SK-N-SH treated with all-trans-retinoic acid at 6 μM for 48 hours (cell line): ENCODE measurements around the gene RPS16.

Experiments used
- ATAC-seq: fragments of 200-7000 bp; cut with Tn5 transposase; 3 replicates; pipeline ENCODE4 v1.9.1; 2020; ENCODE audit warnings: mild to moderate bottlenecking, moderate library complexity
- ARNTL ChIP-seq: fragments of 450-650 bp; formaldehyde crosslinking; IDR thresholded peaks from 2 replicates; pipeline ENCODE4 v1.5.0; 2020; ENCODE audit warnings: low read depth, mild to moderate bottlenecking, moderate library complexity, borderline replicate concordance
- BACH2 ChIP-seq: fragments of 250-450 bp; sonication (Bioruptor Pico); IDR thresholded peaks from 2 replicates; pipeline ENCODE4 v1.9.0; 2021; ENCODE audit warnings: mild to moderate bottlenecking, borderline replicate concordance
- CREB5 ChIP-seq: fragments of 250-450 bp; sonication (Bioruptor Pico); IDR thresholded peaks from 2 replicates; pipeline ENCODE4 v1.5.1; 2020; ENCODE audit warnings: low read depth, mild to moderate bottlenecking, moderate library complexity
- CSDC2 ChIP-seq: fragments of 250-450 bp; sonication (Bioruptor Pico); IDR thresholded peaks from 2 replicates; pipeline ENCODE4 v1.5.0; 2020; ENCODE audit warnings: mild to moderate bottlenecking, moderate library complexity
- CSRNP3 ChIP-seq: fragments of 250-450 bp; sonication (Bioruptor Pico); IDR thresholded peaks from 2 replicates; pipeline ENCODE4 v1.5.1; 2021; ENCODE audit warnings: mild to moderate bottlenecking, moderate library complexity
- ESRRG ChIP-seq: fragments of 250-450 bp; sonication (Bioruptor Pico); IDR thresholded peaks from 2 replicates; pipeline ENCODE4 v1.6.1; 2021; ENCODE audit warnings: mild to moderate bottlenecking
- GLIS3 ChIP-seq: fragments of 250-450 bp; sonication (Bioruptor Pico); IDR thresholded peaks from 2 replicates; pipeline ENCODE4 v1.5.0; 2020; ENCODE audit warnings: mild to moderate bottlenecking, moderate library complexity
- ISL1 ChIP-seq: fragments of 250-450 bp; sonication (Bioruptor Pico); IDR thresholded peaks from 2 replicates; pipeline ENCODE4 v2.1.2; 2022; ENCODE audit warnings: mild to moderate bottlenecking, moderate library complexity
- OSR1 ChIP-seq: fragments of 250-450 bp; sonication (Bioruptor Pico); IDR thresholded peaks from 2 replicates; pipeline ENCODE4 v1.8.0; 2022; ENCODE audit warnings: moderate library complexity, mild to moderate bottlenecking, inconsistent platforms
- PATZ1 ChIP-seq: fragments of 250-450 bp; sonication (Bioruptor Pico); IDR thresholded peaks from 2 replicates; pipeline ENCODE4 v1.8.0; 2020; ENCODE audit warnings: mild to moderate bottlenecking, moderate library complexity, borderline replicate concordance
- SNAI2 ChIP-seq: fragments of 250-450 bp; sonication (Bioruptor Pico); IDR thresholded peaks from 2 replicates; pipeline ENCODE4 v1.5.0; 2020; ENCODE audit warnings: mild to moderate bottlenecking, moderate library complexity
- TOX ChIP-seq: fragments of 250-450 bp; sonication (Bioruptor Pico); IDR thresholded peaks from 2 replicates; pipeline ENCODE4 v1.8.0; 2021; ENCODE audit warnings: mild to moderate bottlenecking, moderate library complexity, borderline replicate concordance
- TSHZ2 ChIP-seq: fragments of 250-450 bp; sonication (Bioruptor Pico); IDR thresholded peaks from 2 replicates; pipeline ENCODE4 v1.5.0; 2020; ENCODE audit warnings: mild to moderate bottlenecking, moderate library complexity
- ZC3H10 ChIP-seq: fragments of 250-450 bp; sonication (Bioruptor Pico); IDR thresholded peaks from 2 replicates; pipeline ENCODE4 v1.5.1; 2021; ENCODE audit warnings: mild to moderate bottlenecking, moderate library complexity
- ZFP3 ChIP-seq: fragments of 250-450 bp; sonication (Bioruptor Pico); IDR thresholded peaks from 2 replicates; pipeline ENCODE4 v1.5.0; 2020; ENCODE audit warnings: mild to moderate bottlenecking, moderate library complexity
- ZFP30 ChIP-seq: fragments of 450-650 bp; formaldehyde crosslinking; IDR thresholded peaks from 2 replicates; pipeline ENCODE4 v1.5.0; 2022; ENCODE audit warnings: mild to moderate bottlenecking, moderate library complexity
- ZNF565 ChIP-seq: fragments of 450-650 bp; formaldehyde crosslinking; conservative IDR thresholded peaks from 2 replicates; pipeline ENCODE4 v1.5.0; 2020; ENCODE audit warnings: low read depth, mild to moderate bottlenecking, moderate library complexity
- ZNF70 ChIP-seq: fragments of 450-650 bp; formaldehyde crosslinking; IDR thresholded peaks from 2 replicates; pipeline ENCODE4 v1.5.0; 2020; ENCODE audit warnings: mild to moderate bottlenecking, moderate library complexity
- ZNF8 ChIP-seq: fragments of 450-650 bp; formaldehyde crosslinking; IDR thresholded peaks from 2 replicates; pipeline ENCODE4 v1.5.0; 2020; ENCODE audit warnings: mild to moderate bottlenecking, moderate library complexity

The RPS16 gene

GRCh38 chr19:39423258-39424086, 12.3 kb downstream of the RPS16 start (continued):
- TF ChIP-seq PATZ1 (CRISPR knock-in tag) (no peak), ARNTL (CRISPR knock-in tag) (no peak), CSDC2 (CRISPR knock-in tag) (no peak), CREB5 (CRISPR knock-in tag) (no peak), TSHZ2 (CRISPR knock-in tag) (no peak), OSR1 (CRISPR knock-in tag) (no peak), GLIS3 (no peak), ISL1 (CRISPR knock-in tag) (no peak), TOX (CRISPR knock-in tag) (no peak), BACH2 (no peak), ZFP30 (CRISPR knock-in tag) (no peak)

GRCh38 chr19:39422020-39422419, 13.7 kb downstream of the RPS16 start:
- ATAC-seq: no peak
- TF ChIP-seq ESRRG (CRISPR knock-in tag) (no peak), BACH2 (no peak), ZNF8 (CRISPR knock-in tag) (no peak), ZFP30 (CRISPR knock-in tag) (no peak), PATZ1 (CRISPR knock-in tag) (no peak), SNAI2 (no peak), ZNF70 (CRISPR knock-in tag) (no peak)
- TF ChIP-seq, all 23 proteins: peak for 0

- TF ChIP-seq TSHZ2 (CRISPR knock-in tag) (no peak), ZFP3 (no peak), CSDC2 (CRISPR knock-in tag) (no peak), ARNTL (CRISPR knock-in tag) (no peak), ESRRG (CRISPR knock-in tag) (no peak), OSR1 (CRISPR knock-in tag) (no peak), BACH2 (no peak), ZC3H10 (CRISPR knock-in tag) (no peak), ZNF565 (CRISPR knock-in tag) (no peak), CSRNP3 (CRISPR knock-in tag) (no peak), SNAI2 (no peak), ZFP30 (CRISPR knock-in tag) (no peak), ZNF70 (CRISPR knock-in tag) (no peak), CREB5 (CRISPR knock-in tag) (no peak), PATZ1 (CRISPR knock-in tag) (no peak)
- ATAC-seq: no peak
Observed at GRCh38 chr19:39420769-39421168, 15.0 kb downstream of the RPS16 start.
